Gastrocnemius medialis (tissue), 4 donors: ENCODE data around the gene C2orf74.

Experiments
- POLR2A ChIP-seq, 2 donors: fragments of 450-650 bp; IDR thresholded peaks; one replicate each; pipeline ENCODE4 v1.6.1; 2017; ENCODE audit warnings: antibody characterized with exemption in 2 of 2, mild to moderate bottlenecking in 2 of 2, moderate library complexity in 2 of 2
- TF ChIP-seq, protein P1 (sequence below), 5 experiments: fragments of 450-650 bp in 3 of 5; fragments of 200-600 bp in 2 of 5; sonication (generic) in 2 of 5; IDR thresholded peaks in 4 of 5; conservative IDR thresholded peaks in 1 of 5; 1 replicate in 4 of 5; 2 replicates in 1 of 5; pipeline ENCODE4 v1.5.1; 2016 to 2019; ENCODE audit warnings: antibody characterized with exemption in 5 of 5, mild to moderate bottlenecking in 3 of 5, moderate library complexity in 3 of 5

DNA sequence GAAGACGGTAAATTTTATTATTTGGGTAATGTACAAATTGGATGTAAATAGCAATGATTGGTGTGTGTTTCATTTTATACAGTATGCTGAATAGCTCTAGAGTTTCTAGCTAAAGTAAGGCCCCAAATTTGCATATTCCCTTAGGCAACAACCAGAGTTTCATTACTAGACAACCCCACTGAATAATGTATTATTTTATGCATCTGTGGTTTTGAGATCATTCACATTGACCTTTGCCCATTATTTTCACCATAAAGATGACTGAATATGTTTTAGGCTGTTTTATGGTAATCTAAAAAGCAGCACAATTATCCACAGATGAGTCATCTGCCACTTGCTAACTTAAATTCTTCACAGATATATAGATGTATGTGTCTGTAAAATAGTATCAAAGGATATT is 44.5 kb upstream of the C2orf74 start:
- TF ChIP-seq, protein P1, sequence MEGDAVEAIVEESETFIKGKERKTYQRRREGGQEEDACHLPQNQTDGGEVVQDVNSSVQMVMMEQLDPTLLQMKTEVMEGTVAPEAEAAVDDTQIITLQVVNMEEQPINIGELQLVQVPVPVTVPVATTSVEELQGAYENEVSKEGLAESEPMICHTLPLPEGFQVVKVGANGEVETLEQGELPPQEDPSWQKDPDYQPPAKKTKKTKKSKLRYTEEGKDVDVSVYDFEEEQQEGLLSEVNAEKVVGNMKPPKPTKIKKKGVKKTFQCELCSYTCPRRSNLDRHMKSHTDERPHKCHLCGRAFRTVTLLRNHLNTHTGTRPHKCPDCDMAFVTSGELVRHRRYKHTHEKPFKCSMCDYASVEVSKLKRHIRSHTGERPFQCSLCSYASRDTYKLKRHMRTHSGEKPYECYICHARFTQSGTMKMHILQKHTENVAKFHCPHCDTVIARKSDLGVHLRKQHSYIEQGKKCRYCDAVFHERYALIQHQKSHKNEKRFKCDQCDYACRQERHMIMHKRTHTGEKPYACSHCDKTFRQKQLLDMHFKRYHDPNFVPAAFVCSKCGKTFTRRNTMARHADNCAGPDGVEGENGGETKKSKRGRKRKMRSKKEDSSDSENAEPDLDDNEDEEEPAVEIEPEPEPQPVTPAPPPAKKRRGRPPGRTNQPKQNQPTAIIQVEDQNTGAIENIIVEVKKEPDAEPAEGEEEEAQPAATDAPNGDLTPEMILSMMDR (IDR thresholded peaks at IDR 0.05 in 4 of 5, conservative IDR thresholded peaks at IDR 0.05 in 1 of 5) = no peak
- no peak for TF ChIP-seq POLR2A (IDR thresholded peaks at IDR 0.05)
